HG02798 (cell line): ENCODE measurements around the gene ANKLE1.

Experiments
- ATAC-seq: cut with Tn5 transposase; IDR thresholded peaks from one replicate; pipeline ENCODE4 v1.9.1; 2021; ENCODE audit warnings: mild to moderate bottlenecking; ENCODE audit not compliant: unreplicated experiment, poor library complexity

ANKLE1 gene

GRCh38 chr19:17324357-17325114 lies 42.8 kb downstream of the ANKLE1 start:
- ATAC-seq: no peak

DNA sequence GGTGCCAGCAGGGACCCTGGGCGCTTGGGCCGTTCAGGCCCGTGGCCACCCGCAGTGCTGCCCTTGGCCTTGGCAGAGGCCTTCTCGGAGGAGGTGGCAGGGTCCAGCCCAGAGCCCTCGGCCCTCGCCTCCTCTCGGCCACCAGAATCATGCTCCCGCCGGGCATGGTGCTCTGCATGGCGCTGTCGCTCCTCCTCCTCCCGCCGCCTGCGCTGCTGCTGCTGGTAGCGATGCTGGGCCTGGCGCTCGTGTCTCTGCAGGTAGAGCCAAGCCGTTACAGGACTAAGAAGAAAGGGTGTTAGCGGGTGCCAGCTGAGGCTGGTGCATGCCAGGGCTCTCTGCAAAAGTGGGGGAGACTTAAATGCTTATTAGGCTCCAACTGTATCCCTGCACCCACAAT lies 43.4 kb downstream of the ANKLE1 start:
- no peak for ATAC-seq

GRCh38 chr19:17325881-17326594 lies 44.3 kb downstream of the ANKLE1 start:
- no peak for ATAC-seq

GRCh38 chr19:17326595-17326966 lies 44.9 kb downstream of the ANKLE1 start:
- no peak for ATAC-seq

DNA sequence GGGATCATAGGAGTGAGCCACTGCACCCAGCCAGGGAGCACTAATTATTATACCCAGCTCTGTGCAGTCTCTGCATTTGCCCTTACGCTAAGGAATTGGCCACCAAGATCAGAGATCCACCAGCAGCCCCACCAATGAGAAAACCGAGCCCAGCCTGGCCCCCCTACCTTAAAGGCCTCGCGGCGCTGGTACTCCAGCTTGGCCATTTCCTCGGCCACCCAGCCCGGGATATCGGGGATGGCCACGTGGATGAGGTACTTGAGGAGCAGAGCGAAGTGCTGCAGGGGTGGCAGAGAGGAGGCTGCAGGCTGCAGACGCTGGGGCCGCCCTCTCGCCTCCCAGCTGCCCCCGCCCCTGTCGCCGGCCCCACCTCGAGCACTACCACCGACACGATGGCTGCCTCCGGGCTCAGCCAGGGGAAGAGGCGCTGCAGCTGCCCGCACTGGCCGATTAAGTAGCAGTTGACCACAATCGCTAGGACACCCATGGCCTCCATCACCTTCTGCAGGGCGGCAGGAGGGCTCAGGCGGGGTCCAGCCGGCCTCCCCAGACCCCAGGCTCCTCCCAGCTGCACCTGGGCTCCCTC lies 45.5 kb downstream of the ANKLE1 start:
- ATAC-seq: no peak

- ATAC-seq: no peak
Observed at GRCh38 chr19:17327654-17328516, 46.2 kb downstream of the ANKLE1 start.

GRCh38 chr19:17328517-17329365 lies 47.0 kb downstream of the ANKLE1 start:
- no peak for ATAC-seq

DNA sequence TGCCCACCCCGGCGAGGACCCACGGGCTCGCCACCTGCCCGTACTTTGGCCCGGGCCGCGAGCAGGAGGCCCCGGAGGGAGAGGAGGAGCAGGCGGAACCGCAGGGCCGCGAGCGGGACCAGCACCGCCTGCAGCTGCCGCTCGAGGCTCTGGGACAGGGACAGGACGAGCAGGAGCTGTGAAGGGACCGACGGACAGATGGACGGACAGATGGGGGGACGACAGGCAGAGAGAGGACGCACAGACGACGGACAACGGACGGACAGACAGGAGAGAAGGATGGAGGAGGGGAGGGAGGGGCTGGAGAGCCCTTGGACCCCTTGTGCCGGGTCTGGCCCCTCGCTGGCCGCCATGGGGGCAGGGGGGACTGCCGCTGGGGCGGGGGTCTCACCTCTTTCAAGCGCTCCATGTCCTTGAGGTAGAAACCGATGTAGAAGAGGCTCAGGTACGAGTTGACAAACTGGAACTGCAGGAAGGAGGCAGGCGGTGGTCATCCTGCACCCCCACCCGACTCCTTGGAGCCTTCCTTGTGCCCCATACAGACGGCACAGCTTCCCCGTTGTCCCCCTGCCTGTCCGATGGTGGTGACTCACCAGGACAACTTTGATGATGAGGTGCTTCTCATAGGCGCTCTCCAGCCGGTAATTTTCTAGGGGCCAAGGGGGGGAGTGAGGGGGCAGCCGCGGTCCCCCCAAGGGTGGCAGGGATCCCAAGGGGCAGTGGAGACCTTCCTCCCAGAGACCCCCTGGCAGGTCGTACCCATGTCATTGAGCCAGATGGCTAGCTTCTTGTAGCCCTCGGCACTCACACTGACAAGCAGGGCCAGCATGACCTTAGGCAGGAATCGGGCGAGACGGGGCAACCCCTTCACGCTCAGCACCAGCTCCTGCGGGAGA lies 47.9 kb downstream of the ANKLE1 start:
- no peak for ATAC-seq

DNA sequence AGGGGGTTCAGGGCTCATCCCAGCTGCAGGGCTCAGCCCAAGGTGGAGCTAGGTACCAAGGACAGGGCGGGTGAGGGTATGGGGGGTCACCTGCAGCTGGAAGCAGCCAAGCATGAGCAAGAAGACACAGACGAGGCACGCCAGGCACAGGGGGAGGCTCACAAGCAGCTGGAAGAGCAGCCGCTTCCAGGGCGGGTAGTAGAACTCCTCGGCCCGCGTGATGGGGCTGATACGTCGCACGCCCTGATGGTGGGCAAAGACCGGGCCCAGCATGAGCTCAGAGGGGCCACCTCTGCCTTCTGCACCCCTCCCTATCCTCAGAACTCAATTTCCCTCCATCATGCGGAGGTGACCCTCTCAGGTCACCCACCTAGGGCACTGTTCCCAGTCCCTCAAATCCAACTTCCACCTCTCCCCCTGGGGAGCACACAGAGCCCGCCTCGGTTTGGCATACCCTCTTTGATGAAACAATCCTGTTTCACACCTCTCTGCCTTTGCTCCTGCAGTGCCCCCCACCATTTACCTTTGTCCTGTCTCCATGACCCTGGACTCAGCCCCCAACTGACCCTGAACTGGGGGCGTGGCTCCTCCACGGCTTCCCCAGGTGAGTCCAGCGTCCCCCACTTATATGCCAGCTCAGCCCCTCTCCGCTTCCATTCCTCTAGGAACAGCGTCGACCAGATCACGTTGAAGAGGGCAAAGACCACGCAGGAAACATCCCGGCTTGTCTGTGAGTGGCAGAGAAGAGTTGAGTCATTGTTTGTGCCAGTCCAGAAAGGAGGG lies 48.8 kb downstream of the ANKLE1 start:
- ATAC-seq: no peak

DNA sequence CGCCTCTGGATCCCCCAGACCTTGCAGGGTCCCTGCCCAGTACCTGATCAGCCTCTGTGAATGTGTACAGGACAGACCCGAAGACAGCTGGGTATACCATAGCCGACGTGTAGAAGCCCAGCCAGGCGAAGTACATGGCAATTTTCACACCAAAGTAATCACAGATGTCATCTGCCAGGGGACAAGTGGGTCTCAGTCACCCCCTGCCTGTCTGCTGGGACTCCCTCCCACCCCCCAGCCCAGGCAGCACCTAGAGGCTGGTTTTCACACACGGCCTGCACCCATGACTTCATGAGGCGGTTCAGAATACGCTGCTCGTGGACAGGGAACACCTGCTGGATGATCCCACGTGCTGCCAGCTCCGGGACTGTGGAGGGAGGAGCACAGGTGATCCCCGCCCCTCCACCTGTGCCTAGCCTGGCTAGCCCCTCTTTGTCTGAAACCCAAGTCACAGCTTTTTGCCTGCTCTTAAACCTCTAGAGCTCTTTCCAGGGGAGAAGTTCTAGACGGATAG lies 49.4 kb downstream of the ANKLE1 start:
- no peak for ATAC-seq

GRCh38 chr19:17332360-17332676 lies 50.6 kb downstream of the ANKLE1 start:
- no peak for ATAC-seq

DNA sequence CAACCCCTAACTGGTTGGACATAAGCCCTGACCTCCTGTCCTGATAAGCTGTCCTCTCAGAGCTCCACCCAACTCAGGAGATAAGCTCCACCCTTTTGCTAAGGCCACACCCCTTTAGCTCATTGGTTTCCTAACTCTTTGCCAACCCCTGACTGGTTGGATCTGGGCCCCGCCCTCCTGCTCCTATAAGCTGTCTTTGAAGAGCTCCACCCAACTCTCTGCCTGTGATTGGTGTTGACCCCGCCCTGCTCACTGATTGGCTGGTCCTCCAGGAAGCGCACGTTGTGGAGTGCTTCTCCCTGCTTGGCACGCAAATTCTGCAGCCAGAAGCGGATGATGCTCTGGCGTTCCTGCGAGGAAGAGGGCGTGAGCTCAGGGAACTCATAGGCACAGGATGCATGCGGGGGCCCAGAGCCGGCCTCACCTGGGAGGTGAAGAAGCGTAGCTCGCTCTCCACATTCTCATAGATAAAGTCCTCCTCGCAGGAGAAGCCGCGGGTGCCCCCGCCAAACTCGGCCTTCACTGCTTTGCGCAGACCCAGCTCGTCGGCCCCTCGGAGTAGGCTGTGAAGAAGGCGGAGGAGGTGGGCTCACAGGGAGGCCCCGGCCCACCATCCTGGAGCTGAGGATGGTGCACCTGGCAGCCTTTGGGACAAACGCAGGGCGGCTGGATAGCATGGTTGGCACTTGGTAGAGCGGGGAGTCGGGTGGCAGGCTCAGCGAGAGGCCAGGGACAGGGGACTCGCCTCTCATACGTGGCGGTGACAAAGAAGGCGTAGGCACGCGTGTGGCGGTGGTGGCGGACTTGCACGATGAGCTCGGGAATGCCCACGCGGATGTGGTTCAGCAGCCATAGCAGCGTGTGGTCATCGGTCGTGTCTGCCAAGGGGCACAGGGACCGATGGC lies 51.2 kb downstream of the ANKLE1 start:
- ATAC-seq: no peak

GRCh38 chr19:17333611-17334413 lies 52.1 kb downstream of the ANKLE1 start:
- ATAC-seq: no peak

DNA sequence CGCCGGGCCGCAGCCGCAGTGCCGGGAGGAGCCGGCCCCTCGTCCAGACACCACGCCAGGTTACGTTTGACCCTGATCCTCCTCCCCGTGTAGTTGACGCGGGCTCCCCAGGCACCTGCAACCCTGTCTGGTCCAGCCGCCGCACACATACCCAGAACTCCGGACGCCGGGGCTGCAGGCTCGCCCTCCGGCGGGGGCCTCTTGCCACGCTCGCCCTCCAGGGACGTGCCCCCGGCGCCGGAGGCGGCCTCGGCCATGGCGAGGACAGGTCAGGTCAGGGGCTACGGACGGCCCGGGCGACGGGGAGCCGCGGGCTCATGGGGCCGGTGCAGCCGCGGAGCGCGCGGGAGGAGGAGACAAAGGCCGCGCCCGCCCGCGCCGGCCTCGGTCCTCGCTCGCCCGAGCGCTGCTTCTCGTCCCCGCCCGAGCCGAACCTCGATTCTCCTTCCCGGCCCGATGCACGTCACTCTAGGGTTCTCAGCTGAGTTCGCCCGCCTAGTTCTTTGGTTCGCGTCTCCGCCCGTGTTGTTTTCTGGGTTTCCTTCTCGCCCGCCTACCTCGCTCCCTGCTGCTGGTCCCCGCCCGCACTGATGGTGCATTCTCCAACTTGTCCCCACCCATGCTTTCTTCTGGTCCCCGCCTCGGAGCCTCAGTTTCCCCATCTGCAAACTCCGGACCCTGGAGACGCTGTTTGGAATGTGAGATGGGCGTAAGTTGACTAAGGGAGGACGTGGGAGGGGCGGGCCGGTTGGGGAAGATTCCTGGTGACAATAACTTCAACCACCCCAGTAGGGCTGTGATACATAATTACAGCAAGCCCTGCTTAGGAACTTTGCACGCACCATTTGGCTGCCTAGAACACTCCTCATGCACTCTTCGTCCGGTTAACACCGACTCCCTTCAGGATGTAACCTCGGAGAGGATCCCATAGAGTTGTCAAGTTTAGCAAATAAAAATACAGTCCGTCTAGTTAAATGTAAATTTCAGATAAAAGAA lies 53.0 kb downstream of the ANKLE1 start, which contains the start of gene ANO8:
Gene ANO8, minus strand, starts transcription at position 442 of the 996 bp plus-strand sequence. Its CDS starts 185 bp downstream, at position 257.
- peak; percentile 58 for ATAC-seq

DNA sequence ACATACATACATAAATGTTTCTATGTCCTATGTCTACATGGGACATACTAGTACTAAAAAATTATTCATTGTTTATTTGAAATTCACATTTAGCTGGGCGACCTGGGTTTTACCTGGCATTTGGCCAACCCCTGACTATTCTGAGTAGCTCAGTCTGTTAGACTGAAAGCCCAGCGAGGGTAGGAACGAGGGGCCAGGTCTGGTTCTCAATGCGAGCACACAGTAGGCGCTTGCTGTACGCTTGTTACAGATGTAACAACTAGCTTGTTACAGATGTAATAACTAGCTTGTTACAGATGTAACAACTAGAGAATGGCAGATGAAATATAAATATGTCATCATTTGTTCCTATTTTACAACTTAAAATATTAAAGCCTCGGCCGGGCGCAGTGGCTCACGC lies 53.9 kb downstream of the ANKLE1 start:
- no peak for ATAC-seq
